Breast epithelium (tissue), 4 donors: ENCODE results near the gene ITPR1. TPM values are rescaled to one million over a fixed set of nuclear protein-coding genes. Genes with fewer than 3 reads are reported as not detected.

Experiments
- DNase-seq, 2 donors: peaks; one replicate each; pipeline ENCODE4 v3.0.0-alpha.2; 2019; ENCODE audit warnings: low spot score in 2 of 2
- H3K27ac ChIP-seq, 2 donors: fragments of 200-600 bp; sonication (generic) in 1 of 2; one replicate each; pipeline ENCODE4 v1.5.1; 2016 to 2019; ENCODE audit warnings: mild to moderate bottlenecking in 1 of 2
- H3K27me3 ChIP-seq, 2 donors: fragments of 200-600 bp; sonication (generic) in 1 of 2; one replicate each; pipeline versions ENCODE4 v1.5.1 to v1.6.0; 2017 to 2019; ENCODE audit warnings: control low read depth in 1 of 2, mild to moderate bottlenecking in 1 of 2
- H3K36me3 ChIP-seq: fragments of 200-600 bp; one replicate; pipeline ENCODE4 v1.5.1; 2019
- H3K4me1 ChIP-seq, 2 donors: fragments of 200-600 bp; sonication (generic); one replicate each; pipeline ENCODE4 v1.5.1; 2016 to 2019; ENCODE audit warnings: control low read depth in 1 of 2
- H3K4me3 ChIP-seq, 3 donors: fragments of 200-600 bp; sonication (generic); 1 replicate in 2 of 3; 2 replicates in 1 of 3; pipeline ENCODE4 v1.5.1; 2016 to 2019; ENCODE audit warnings: mild to moderate bottlenecking in 3 of 3, moderate library complexity in 2 of 3
- H3K9me3 ChIP-seq, 2 donors: fragments of 200-600 bp; sonication (generic) in 1 of 2; one replicate each; pipeline ENCODE4 v1.5.1; 2016 to 2019; ENCODE audit warnings: control low read depth in 1 of 2
- CTCF ChIP-seq, 3 donors: fragments of 450-650 bp; IDR thresholded peaks; one replicate each; pipeline ENCODE4 v1.5.1; 2016 to 2017; ENCODE audit warnings: antibody characterized with exemption in 3 of 3, mild to moderate bottlenecking in 3 of 3, moderate library complexity in 3 of 3
- POLR2A ChIP-seq: fragments of 450-650 bp; IDR thresholded peaks from one replicate; pipeline ENCODE4 v1.6.1; 2016; ENCODE audit warnings: antibody characterized with exemption, mild to moderate bottlenecking, moderate library complexity
- POLR2AphosphoS5 ChIP-seq, 3 donors: sonication (generic); formaldehyde crosslinking; IDR thresholded peaks; one replicate each; pipeline ENCODE4 v1.6.1; 2017; ENCODE audit warnings: antibody characterized with exemption in 3 of 3
- intact Hi-C: fragments of 100-400 bp; cut with DNase I; formaldehyde crosslinking; loops from one replicate; pipeline ENCODE4 v1.15.1; 2023; ENCODE audit warnings: low total_unique reads
- total RNA-seq, 3 donors: library from RNA; depleted of rRNA; stranded (reverse); fragments of >200 nt; gene quantifications; one replicate each; pipeline ENCODE4 v1.1.0, GENCODE V29; 2016

Gene ITPR1
- total RNA-seq, 3 donors from 2014 or later: 53.8 to 227 (median 174) TPM

DNA sequence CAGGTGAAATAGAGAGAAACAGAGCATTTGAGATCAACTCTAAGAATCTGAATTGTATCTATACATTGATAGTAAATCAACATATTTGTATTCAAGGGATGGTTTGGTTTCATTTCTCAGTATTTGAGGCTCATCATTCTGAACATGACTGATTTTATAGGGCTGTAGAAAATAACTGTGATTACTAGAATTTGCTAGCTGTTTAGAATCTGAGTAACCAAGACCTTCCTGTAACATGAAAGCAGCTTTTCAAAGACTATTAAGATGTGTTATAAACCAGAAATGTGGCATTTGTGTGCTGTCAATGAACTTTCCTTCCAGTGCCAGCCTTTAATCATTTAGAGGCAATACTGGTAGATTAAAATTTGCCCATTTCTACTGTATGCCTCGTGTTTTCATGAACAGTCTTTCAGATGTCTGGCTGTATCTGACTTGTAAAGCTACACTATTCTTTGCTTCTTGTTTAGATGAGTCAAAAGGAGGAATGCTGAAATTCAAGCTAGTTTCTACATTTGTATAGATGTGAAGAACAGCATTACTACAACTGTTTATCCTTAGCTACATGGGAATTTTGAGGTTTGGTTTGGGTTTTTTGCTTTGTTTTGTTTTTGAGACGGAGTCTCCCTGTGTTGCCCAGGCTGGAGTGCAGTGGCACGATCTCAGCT, 348.8 kb downstream of the ITPR1 start:
- intact Hi-C loops: no loop called here
- H3K4me3 ChIP-seq: no peak overlapping the region
- TF ChIP-seq CTCF (IDR thresholded peaks at IDR 0.05) (no peak), POLR2AphosphoS5 (IDR thresholded peaks at IDR 0.05) (no peak), POLR2A (no peak)
- no peak overlapping the region for H3K27ac ChIP-seq
- H3K4me1 ChIP-seq: no peaks in the 10 kb centered on the region
- H3K27me3 ChIP-seq: no peaks in the 10 kb centered on the region
- H3K36me3 ChIP-seq: no peaks in the 10 kb centered on the region
- DNase-seq: no peak
- H3K9me3 ChIP-seq: no peaks in the 10 kb centered on the region

GRCh38 chr3:4843619-4844018, 350.5 kb downstream of the ITPR1 start:
- no peak for TF ChIP-seq POLR2A
- no peak for TF ChIP-seq CTCF (IDR thresholded peaks at IDR 0.05)
- no peak for TF ChIP-seq POLR2AphosphoS5 (IDR thresholded peaks at IDR 0.05)
- H3K27ac ChIP-seq: no peak overlapping the region
- no peak overlapping the region for H3K4me3 ChIP-seq

GRCh38 chr3:4845882-4846281, 352.7 kb downstream of the ITPR1 start:
- Histone ChIP-seq H3K9me3 (no peaks in the 10 kb centered on the region), H3K27ac (no peak overlapping the region), H3K36me3 (no peaks in the 10 kb centered on the region), H3K27me3 (no peaks in the 10 kb centered on the region), H3K4me3 (no peak overlapping the region), H3K4me1 (no peaks in the 10 kb centered on the region)
- intact Hi-C loops: no loop called here
- TF ChIP-seq POLR2AphosphoS5 (IDR thresholded peaks at IDR 0.05) (no peak), CTCF (IDR thresholded peaks at IDR 0.05) (no peak), POLR2A (no peak)
- DNase-seq: no peak

More at GRCh38 chr3:4843619-4844018, 350.5 kb downstream of the ITPR1 start:
- no peaks in the 10 kb centered on the region for H3K36me3 ChIP-seq
- no peak for DNase-seq
- H3K9me3 ChIP-seq: no peaks in the 10 kb centered on the region
- intact Hi-C loops: no loop called here
- no peaks in the 10 kb centered on the region for H3K4me1 ChIP-seq
- H3K27me3 ChIP-seq: no peaks in the 10 kb centered on the region

- H3K4me3 ChIP-seq: no peak overlapping the region
- H3K27me3 ChIP-seq: no peaks in the 10 kb centered on the region
- intact Hi-C loops: no loop called here
- H3K9me3 ChIP-seq: no peaks in the 10 kb centered on the region
- TF ChIP-seq POLR2A: no peak
- TF ChIP-seq CTCF (IDR thresholded peaks at IDR 0.05): no peak
- no peak for TF ChIP-seq POLR2AphosphoS5 (IDR thresholded peaks at IDR 0.05)
- H3K27ac ChIP-seq: no peak overlapping the region
- no peaks in the 10 kb centered on the region for H3K4me1 ChIP-seq
- H3K36me3 ChIP-seq: no peaks in the 10 kb centered on the region
- DNase-seq: no peak
These were observed 353.4 kb downstream of the ITPR1 start for GRCh38 chr3:4846543-4846942.

DNA sequence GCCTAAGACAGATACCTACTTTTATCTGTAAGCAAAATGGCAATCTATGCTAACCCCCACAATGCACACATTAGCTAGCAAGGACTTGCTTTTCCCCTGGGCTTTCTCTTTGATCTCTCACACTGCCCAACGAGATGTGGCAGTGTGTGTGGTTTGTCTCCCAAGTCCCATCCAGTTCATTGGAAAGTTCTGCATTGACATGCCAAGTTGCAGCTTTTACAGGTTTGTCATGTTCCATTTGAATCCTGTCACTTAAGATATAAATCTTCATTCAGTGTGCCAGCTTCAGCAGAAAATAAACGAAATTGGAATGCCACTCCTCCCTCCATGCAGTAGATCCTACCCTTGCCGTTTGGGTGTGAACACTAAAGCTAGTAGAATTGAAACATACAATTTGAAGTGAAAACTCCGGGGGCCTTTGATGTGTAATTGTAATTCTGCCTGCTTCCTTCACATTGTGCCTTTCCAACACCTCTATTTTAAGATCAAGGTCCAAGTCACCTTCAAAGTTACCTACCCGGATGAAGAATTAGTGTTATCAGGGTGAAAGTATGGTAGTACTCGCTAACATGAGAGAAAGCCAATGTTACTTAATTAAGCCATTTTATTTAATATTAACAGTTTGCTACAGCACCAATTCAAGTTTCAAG, 355.2 kb downstream of the ITPR1 start:
- Histone ChIP-seq H3K27ac (no peak overlapping the region), H3K36me3 (no peaks in the 10 kb centered on the region), H3K4me3 (no peak overlapping the region), H3K27me3 (no peaks in the 10 kb centered on the region), H3K9me3 (no peaks in the 10 kb centered on the region), H3K4me1 (no peaks in the 10 kb centered on the region)
- intact Hi-C loops: no loop called here
- no peak for DNase-seq
- TF ChIP-seq POLR2AphosphoS5 (IDR thresholded peaks at IDR 0.05) (no peak), CTCF (IDR thresholded peaks at IDR 0.05) (no peak), POLR2A (no peak)
